Stimulated activated CD4-positive, alpha-beta T cell treated with anti-CD3 and anti-CD28 coated beads, Interleukin-1b, Interleukin-23, amount 100 ng/mL, for 1 hour (primary cell): ENCODE results near the gene WDFY4.

ENCODE experiments used
- DNase-seq, 2 donors: peaks; one replicate each; pipeline ENCODE4 v3.0.0-alpha.2; 2020; ENCODE audit warnings: low read depth in 2 of 2

WDFY4 gene

DNA sequence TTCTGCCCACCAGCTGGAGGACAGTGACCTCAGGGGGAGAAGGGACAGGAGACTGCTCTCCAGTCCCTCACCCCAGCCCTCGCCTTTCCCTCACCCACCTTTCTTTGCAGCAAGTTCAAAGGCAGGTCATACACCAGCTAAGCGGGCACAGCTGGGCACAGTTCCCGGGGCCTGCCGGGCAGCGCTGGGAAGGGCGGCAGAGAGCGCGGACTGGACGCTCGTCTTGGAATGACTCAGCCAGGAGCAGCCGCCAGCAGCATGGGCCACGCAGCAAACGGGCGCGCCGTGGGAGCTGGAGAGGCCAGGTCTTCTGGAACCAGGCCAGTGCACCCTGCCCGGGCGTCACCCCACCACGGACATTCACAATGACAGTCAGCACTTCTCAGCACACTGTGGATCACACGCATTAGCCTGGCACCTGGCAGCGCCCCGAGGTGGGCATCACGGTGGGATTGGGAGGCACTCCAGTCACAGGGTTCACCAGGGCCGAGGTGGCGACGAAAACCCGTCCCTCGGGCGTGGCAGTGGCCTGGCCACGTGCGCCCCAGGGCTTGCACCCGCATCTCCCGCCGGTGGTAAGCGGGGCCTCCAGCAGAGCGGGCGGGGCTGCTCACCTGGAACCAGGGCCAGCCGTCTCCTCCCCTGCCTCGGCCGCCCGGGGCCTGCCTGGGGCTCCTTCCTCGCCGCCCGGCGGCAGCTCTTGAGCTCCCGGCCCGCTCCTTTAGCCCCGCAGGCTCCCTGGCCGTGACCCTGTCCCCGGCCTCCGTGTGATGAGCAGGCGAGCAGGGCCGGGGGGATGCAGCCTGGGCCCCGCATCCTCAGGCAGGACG, 29.0 kb upstream of the WDFY4 start:
- DNase-seq, result no peak

- peak; percentile 61 to 73 for DNase-seq
Observed at GRCh38 chr10:48656241-48656913, 28.3 kb upstream of the WDFY4 start.

DNA sequence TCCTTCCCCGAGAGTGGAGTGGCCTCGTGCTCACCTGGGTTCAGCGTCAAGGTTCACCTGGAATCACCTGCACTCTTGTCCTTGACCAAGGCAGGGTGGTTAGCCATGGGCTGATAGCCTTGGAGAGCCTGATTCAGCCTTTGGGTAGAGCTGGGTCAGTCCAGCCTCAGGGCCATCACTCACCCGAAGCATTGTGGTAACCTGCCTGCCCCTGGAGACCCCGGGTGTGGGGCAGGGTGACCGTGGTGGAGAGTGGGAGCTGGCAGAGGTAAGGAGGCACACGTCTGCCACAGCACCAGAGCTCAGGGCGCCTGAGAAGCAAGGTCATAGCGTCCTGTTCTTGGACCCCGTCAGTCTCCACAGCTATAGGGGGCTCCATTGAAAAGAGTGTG, 27.8 kb upstream of the WDFY4 start:
- no peak for DNase-seq

GRCh38 chr10:48657416-48657815, 27.3 kb upstream of the WDFY4 start:
- DNase-seq, result no peak

DNA sequence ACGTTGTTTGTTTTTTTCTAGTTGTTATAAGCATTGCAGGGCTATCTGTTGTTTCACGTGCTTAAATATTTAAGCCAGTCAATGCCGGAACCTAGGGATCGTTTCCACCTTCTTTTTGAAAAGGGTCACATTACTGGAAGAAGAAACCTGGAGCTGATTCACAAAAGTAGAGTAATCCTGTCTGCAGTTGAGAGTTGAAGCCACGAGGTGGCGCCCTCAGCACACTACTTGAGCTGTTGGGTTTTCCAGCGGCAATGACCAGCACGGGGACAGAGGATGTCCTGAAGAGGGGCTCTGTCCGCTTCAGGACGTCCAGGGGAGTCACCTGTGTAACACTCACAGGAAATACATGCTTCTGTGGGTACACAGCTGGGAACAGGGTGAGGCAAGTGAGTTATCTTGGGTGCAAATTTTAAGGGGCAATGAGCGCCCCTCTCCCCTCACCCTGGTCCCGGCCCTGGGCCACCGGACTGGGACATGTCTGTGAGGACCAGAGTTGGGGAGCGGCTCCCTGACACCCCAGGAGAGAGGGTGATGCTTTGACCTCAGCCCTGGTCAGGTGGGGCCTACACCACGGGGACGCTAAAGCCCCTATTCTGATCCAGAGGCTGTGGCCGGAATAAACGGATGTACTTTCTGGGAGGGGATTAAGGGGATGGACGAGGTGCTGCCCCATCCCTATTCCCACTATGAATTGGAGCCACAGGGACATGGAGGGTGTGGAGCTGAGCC, 26.3 kb upstream of the WDFY4 start:
- peak in 1 of 2 donors; percentile 30 for DNase-seq

- DNase-seq, result no peak
Observed at GRCh38 chr10:48658975-48659269, 25.8 kb upstream of the WDFY4 start.

- no peak for DNase-seq
Observed at GRCh38 chr10:48659790-48660189, 24.9 kb upstream of the WDFY4 start.

DNA sequence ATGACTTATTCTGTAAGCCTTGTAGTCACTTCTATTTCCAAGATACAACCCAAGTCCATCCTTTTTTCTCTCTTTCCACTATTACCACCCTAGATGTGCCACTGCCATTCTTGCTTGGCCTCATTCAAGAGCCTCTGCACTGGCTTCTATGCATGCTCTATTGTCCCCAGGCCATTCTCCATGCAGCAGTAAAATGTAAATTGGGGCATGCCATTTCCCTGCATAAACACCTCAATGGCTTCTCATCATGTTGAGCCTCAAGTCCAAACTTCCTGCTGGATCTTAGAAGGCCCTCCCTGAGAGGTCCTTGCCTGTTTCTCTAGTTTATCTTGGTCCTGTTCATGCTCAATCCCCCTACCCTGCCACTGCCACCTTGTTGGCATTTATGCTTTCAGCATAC, 23.2 kb upstream of the WDFY4 start:
- DNase-seq, result no peak

- no peak for DNase-seq
Observed at GRCh38 chr10:48667960-48668590, 16.6 kb upstream of the WDFY4 start.

DNA sequence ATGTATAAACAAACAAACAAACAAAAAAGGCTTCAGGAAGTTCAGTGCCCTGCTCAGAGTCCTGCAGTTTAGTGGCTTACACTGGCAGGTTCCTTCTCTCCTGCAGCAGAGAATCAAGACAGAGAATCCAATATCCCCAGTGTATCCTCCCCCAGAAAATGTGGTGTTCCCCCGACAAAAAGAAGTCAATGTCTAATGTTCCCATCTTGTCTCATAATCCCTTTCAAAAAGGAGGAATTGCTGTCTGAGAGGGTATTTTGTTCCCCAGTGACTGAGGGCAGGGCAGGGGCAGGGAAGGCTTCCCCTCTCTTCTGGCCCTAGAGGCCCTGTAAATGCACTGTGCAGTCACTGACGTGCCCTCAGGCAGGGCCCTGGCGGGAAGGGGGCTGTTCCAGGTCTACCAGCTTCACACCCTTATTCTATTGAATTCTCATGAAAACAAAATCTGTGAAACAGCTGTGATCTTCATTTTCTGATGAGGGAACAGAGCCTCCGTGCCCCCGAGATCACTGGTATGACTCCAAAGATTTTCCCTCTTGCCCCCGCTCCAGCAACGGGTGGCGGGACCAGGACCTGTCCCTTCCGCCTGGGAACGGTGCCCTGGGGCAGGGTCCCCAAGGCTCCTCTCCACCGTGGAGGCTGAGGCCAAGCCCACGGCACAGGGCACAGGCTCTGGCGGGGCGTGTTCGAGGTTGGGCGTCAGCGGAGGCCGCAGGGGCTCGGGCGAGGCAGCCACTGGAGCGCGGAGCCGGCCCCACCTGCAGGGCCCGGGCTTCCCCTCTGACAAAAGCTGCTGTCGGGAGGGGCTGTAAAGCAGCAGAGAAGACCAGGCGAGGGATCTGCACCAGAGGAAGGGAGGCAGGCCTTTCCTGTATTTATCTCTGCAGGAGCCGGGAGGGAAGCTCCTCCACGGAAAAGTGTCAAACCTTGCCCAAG, 13.4 kb upstream of the WDFY4 start:
- no peak for DNase-seq

DNA sequence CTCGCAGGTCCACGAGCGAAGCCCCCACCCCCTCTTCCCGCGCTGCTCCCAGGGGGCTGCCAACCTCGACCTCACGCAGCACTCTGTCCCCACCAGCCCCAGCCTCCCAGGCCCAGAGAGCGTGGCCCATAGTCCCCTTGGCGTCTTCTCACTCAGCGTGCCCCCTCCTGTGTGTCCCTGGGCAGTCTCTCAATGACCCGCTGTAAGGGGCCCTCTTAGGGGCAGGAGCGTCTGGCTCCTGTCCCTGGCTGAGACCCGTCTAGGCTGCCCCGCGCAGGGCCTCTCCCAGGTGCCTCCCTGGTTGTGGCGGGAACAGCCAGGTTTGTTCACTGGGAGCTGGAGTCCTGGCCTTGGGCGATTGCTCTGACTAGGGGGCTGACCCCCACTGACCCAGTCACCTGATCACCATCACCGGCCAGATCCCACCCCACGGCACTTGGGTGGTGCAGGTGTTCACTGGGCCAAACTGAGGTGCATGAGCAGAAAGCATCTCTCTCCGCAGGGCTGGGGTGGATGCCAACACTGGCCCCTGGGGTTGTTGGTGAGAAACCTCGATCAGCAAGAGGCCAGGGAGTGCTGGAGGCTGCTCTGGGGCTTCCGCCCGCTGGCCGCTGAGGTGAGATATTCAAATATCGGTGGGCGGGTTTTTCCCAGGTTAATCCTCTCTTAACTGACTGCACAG, 12.6 kb upstream of the WDFY4 start:
- DNase-seq, result no peak

DNA sequence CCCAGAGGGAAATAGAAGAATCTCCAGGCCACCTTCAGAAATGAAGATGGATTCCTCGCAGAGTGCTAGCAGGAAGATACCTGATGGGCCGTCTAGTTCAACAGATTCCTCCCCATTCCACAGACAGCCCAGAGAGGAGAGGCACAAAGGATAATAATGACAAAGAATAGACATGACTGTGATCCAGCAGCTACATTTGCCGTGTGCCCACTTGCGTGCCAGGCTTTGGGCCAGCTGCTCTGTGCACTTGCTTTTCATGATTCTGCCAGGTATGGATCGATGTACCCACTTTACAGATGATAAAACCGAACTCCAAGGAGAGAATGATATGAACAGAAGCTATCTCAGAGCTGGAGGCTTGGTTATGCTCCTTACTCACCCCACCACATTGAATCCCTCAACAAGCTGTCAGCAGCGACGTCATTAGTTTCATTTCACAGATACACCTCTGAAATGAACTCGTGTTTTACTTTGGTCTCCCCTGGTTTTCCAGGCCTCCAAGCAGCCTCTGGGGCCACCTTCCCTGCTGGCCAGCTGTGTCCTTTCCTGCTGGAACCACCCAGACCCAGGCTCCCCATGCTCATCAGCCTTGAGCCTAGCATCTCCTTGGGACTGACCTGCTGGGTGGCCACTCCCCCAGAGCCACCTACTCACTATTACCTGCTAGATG, 11.9 kb upstream of the WDFY4 start:
- no peak for DNase-seq

DNA sequence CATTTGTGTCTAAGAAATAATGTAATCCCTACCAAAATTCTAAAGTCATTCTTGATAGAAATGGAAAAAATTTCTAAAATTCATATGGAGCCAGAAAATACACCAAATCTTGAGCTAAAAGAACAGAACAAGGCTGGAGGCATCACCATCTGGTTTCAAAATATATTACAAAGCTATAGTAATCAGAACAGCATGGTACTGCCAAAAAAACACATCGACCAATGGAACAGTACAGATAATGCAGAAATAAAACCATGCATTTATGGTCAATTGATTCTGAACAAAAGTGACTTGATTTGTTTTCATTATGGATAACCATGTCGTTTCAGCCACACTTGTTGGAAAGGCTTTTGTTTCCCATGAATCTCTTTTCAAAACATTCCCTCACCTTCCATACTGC, 7.0 kb upstream of the WDFY4 start:
- no peak for DNase-seq

DNA sequence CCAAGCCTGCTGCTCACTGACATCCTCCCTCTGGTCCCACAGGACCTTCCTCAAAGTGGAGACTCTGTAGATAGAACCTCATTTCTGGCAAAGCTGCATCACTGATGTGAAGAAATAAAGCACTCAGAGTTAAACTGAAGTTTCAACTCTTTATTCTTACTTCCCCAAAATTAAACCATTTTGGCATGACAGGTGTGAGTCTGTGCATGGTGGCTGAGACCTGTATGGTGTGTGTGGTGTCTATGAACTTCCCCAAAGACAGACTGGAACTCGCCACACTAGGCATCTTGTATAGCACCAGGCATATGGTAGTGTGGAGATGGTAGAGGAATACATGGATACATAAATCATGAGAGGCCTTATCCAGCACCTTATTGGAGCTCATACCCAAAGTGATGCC, 6.6 kb upstream of the WDFY4 start:
- no peak for DNase-seq

DNA sequence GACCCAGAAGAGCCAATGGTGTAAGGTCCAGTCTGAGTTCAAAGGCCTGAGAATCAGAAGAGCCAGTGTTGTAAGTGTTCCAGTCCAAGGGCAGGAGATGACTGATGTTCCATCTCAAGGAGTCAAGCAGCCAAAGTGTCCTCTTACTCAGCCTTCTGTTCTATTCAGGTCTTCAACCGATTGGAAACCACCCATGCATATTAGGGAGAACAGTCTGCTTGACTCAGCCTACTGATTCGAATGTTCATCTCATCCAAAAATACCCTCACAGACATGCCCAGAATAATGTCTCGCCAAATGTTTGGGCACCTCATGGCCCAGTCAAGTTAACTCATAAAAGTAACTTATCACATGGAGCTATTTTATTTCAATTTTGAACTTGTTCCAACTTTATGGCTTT, 2.9 kb upstream of the WDFY4 start:
- no peak for DNase-seq

DNA sequence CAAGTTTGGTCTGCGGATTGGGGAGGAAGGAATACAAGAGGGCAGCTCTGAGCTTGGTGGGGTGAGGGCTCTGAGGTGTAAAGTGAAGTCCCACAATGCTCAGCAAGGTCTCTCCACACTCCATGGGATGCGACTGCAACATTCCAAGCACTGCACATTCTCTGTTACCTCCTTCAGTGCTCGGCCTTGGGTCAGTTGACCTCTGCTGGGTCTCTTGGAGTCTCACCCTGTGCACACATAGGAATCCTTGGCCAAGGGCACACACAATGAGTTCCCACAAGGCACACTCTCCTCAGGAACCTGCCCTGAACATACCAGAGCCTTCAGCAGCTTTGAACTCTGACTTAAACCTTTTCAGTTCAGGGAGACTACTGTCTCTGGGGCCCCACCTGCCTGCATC, 2.4 kb upstream of the WDFY4 start:
- DNase-seq, result no peak

DNA sequence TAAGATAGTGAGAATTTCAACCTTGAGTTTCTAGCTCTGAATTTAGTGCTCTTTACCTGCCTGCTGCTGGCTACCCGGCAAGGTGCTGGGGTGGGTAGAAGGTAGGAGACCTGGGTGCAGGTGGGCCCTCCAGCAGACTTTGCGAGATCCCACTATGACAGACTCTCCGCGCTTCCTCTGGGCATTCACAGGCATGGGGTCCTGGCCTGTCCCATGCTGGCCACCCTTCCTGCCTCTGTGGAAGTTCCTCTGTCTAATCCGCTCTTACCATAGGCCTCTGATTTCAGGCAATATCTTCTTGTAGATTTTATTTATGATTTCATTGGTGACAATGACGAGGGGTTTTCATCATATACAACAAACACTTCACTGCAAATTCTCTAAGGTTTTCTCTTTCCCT, 1.2 kb upstream of the WDFY4 start:
- DNase-seq, result no peak

GRCh38 chr10:48683868-48684267, 805 bp upstream of the WDFY4 start:
- DNase-seq, result no peak

- DNase-seq, result no peak
Observed at GRCh38 chr10:48684463-48684791, 246 bp upstream of the WDFY4 start.

GRCh38 chr10:48685731-48686130, 1.1 kb downstream of the WDFY4 start:
- DNase-seq, result no peak
